HG03354 (cell line): ENCODE results near the gene CENPB.
A peak's percentile ranks its signal among the peaks of the same experiment; 100 is the strongest.

ENCODE experiments used
- ATAC-seq: cut with Tn5 transposase; IDR thresholded peaks from one replicate; pipeline ENCODE4 v1.9.1; 2021; ENCODE audit warnings: mild to moderate bottlenecking; ENCODE audit not compliant: unreplicated experiment, poor library complexity, severe bottlenecking

The CENPB gene

GRCh38 chr20:3753501-3754275, 32.9 kb downstream of the CENPB start:
- no peak for ATAC-seq

DNA sequence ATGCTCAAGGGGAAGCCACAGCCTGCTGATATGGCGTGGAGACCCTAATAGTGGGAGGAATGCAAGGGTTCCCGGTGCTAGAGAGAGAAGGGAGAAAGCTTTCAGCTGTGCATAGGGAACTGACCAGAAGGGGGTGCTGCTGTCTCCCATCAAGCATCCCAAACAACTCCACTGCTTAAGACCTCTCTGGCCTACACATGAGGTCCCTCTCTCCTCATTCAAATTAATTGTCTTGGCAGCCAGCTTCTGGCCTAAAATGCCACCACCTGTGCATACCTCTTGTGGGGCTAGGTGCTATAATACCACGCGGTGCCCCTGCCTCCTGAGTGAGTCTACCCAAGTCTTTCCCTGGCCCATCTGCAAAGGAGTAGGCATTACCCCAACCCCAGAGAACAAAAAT, 33.4 kb downstream of the CENPB start:
- ATAC-seq, result no peak

- ATAC-seq, result no peak
Measured at GRCh38 chr20:3752386-3752759, 34.2 kb downstream of the CENPB start.

DNA sequence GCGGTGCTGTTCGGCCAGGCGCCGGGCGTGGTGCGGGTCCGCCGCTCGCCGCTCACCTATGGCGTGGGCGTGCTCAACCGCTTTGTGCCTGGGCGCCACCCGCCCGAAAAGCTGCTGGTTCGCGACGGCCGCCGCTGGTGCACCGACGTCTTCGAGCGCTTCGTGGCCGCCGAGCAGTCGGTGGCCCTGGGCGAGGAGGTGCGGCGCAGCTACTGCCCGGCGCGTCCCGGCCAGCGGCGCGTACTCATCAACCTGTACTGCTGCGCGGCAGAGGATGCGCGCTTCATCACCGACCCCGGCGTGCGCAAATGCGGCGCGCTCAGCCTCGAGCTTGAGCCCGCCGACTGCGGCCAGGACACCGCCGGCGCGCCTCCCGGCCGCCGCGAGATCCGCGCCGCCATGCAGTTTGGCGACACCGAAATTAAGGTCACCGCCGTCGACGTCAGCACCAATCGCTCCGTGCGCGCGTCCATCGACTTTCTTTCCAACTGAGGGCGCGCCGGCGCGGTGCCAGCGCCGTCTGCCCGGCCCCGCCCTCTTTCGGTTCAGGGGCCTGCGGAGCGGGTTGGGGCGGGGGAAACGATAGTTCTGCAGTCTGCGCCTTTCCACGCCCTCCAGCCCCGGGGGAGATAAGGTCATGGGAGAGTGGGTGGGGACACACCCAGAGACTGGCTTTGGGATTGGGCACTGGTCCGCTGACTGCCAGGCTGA, 34.7 kb downstream of the CENPB start:
- no peak for ATAC-seq

DNA sequence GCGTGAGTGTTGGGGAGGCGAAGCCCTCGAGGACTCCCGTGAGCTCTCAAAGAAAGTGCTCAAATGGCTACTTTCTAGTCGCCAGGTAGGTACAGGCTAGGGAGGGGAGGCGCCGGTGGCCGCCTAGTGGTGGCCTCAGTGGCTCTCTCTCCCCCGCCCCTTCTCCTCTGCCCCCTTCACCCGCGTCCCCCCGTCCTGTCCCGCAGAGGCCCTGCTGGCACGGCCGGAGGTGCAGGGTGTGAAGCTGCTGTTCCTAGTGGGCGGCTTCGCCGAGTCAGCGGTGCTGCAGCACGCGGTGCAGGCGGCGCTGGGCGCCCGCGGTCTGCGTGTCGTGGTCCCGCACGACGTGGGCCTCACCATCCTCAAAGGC, 35.2 kb downstream of the CENPB start:
- no peak for ATAC-seq

GRCh38 chr20:3749689-3750531, 36.6 kb downstream of the CENPB start:
- peak; percentile 49 for ATAC-seq

- ATAC-seq, result no peak
Measured at GRCh38 chr20:3749087-3749688, 37.4 kb downstream of the CENPB start.

DNA sequence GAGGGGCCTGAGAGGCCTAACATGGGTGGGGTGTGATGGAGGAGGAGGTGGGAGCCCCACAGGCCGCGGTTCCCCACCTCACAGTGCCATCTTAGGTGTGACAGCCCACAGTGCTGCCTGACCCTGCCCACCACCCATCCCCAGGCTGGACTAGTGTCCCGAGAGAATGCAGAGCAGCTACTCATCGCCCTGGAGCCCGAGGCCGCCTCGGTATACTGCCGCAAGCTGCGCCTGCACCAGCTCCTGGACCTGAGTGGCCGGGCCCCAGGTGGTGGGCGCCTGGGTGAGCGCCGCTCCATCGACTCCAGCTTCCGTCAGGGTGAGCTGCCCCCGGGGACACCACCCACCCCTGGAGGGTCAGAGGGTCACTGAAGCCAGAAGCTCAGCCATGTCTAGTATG, 38.5 kb downstream of the CENPB start:
- no peak for ATAC-seq

GRCh38 chr20:3747471-3747870, 39.1 kb downstream of the CENPB start:
- no peak for ATAC-seq

GRCh38 chr20:3745686-3746173, 40.8 kb downstream of the CENPB start:
- ATAC-seq, result no peak

GRCh38 chr20:3744806-3745685, 41.5 kb downstream of the CENPB start:
- no peak for ATAC-seq

DNA sequence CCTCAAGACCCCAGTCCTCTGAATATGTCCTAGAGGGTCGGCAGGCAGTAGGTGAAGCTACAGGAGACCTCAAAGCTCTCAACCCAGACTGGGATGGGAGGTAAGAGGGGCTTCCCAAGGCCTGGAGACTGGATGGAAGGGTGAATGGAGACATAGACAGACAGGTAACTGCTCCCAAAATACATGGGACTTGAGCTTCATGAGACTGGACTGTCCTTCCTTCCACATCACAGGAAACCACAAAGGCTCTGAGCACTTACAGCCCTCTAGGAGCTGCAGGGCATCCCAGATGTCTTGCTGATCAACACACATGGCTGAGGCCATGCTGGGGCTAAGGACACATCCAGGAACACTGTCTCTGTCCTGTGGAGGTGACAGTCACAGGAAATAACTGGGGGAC, 42.5 kb downstream of the CENPB start:
- no peak for ATAC-seq

DNA sequence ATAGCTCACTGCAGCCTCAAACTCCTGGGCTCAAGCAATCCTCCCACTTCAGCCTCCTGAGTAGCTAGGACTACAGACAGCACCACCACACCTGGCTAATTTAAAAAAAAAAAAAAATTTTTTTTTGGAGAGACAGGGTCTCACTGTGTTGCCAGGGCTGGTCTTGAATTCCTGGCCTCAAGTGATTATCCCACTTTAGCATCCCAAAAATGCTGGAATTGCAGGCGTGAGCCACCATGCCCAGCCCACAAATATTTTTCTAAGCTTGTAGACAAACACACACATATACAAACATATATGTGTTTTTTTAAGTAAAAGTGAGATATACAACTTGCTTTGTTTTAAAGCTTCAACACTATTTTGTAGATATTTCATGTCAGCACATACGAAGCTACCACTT, 43.3 kb downstream of the CENPB start:
- no peak for ATAC-seq

DNA sequence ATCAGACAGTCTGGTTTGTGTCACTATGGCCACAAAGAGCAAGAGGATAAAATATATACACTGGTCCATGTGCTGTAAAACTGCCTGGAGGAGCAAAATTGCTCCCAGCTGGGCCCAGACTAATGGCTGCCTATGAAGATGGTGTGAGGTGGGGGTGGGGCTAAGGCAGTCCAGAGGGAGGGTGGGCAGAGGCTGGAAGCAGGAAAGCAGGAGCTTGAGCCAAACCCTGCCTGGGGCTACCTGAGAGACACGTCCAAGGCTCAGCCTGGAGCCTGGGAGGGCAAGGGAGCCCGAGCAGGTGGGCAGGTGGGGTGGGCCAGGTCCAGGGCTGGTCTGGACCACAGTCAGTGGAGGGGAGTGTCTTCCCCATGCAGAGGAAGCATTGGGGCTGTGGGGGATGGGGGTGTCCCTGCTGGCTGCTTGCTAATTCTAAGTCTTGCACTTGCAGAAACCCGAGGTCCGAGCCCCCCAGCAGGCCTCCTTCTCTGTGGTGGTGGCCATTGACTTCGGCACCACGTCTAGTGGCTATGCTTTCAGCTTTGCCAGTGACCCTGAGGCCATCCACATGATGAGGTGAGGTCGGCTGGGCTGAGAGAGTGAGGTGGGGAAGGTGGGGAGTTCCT, 44.6 kb downstream of the CENPB start:
- no peak for ATAC-seq

DNA sequence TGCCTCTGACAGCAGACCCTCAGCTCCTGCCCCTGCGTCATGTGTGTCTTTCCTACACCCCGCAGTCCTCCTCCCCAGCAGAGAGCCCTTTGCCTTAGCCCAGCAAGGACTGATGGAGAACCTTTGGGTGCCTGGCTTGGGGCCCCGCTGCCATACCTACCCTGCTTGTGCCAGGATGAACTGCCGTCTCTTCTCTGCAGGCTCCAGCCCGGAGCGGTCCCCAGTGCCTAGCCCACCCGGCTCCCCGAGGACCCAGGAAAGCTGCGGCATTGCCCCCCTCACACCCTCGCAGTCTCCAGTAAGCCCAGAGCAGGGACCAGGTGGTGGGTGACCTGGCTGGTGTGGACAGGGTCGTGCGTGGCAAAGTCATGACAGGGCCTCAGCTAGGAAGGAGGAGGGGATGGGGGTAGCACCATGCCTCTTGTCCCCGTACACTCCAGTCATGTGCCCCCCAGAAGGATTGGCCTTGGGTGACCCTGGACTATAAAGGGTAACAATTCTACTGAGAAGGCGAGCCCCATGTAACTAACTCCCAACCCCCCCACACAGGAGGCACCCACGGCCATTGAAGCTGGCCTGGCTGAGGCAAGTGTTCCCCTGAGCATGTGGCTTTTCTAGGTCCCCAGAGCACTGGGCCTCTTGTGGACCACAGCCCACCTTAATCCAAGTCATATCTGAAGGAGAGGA, 45.8 kb downstream of the CENPB start:
- ATAC-seq, result no peak

DNA sequence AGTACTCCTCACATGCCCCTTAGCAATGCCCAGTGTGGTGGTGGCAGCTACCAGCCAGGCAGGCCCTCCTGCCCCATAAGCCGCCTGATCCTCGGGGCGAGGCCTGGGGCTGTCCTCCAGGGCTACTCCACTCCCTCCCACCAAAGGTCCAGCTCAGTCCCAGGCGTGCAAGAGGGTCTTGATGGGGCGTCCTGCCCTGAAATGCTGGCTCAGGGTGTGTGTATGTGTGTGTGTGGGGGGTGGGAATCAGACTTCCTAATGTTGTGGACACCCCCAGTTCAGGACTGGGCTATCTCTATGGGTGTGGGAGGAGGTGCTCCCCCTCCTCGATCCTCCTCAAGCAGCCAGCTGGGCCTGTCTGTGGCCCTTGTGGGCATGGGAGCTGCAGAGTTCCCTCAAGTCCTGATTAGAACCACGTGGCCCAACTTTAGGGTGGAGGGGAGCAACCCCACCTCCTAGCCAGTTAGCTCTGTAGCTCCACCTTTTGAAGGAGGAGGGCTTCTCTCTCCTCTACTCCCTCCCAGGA, 46.6 kb downstream of the CENPB start:
- ATAC-seq, result no peak

DNA sequence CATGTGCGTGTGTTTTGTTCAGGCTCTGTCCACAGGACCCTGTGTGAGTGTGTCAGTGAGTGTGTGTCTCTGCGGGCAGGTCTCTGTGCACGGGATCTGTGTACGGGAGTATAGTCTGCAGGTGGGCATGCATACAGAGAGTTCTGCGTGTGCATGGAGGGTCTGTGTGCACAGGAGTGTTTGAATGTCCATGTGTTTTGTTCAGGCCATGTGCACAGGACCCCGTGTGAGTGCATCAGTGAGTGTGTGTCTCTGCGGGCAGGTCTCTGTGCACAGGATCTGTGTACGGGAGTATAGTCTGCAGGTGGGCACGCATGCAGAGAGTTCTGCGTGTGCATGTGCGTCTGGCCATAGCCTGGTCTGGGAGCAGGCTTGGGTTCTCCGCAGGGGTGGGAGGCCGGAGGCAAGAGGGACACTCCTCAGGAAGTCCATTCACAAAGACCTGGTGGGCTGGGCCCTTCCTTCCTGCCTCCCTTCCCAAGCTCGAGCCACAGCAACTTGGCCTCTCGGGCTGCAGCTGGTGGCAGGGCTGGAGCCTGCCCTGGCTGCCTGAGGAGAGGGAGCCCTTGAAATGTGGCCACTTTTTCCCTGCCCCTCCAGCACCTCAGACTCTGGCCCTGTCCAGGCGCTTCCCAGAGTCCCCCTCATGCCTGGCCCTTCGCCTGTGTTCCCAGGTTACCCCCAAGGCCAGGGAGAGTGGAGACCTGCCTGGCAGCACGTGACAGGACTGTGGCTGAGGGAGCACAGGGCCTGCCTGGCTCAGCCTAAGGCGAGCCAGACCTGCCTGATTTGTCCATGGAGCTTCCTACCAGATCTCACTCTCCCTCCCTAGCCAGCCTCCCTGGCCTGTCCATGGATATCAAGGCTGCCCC, 47.2 kb downstream of the CENPB start:
- no peak for ATAC-seq
